ENCODE data around the gene PFDN1. TPM values are rescaled to one million over a fixed set of nuclear protein-coding genes. Genes with fewer than 3 reads are reported as not detected.

PFDN1 gene
- total RNA-seq (2014; rRNA removed) (91.9 and 125 TPM in 2 replicates), Bru-seq, nascent RNA (percentile 88 among the genes with signal in this experiment), BruChase-seq, experiment 1, labeled RNA remaining after a 6-hour chase (percentile 84 among the genes with signal in this experiment), BruChase-seq, experiment 2, labeled RNA remaining after a 2-hour chase (percentile 75 among the genes with signal in this experiment)
- long read RNA-seq, transcript PFDN1-201 (4 exons, 1,352 nt), result major isoform, 74 of 110 reads
- long read RNA-seq, transcript PFDN1-202 (3 exons, 787 nt), result minor isoform, 11 of 110 reads
- long read RNA-seq, transcript PFDN1-203 (3 exons, 1,091 nt), result minor isoform, 9 of 110 reads
- long read RNA-seq, partial matches to known transcripts, result 6 of 110 reads
- long read RNA-seq, other reads (novel, unspliced or antisense), result 10 of 110 reads

GRCh38 chr5:140302786-140303639 is at the start of gene PFDN1:
PFDN1 (minus strand) TSS chr5:140303101; CDS start chr5:140303073, 28 bp downstream.
- Histone ChIP-seq H3K9me2 (replicated peaks; ENCODE audit: low read length) (no peaks in the 10 kb centered on the region), H3K36me3 (ENCODE audit: low read depth, low read length) (peaks cover 7% of the 10 kb centered on the region; the same call in 1 of the 2 replicates), H3K4me3 (ENCODE audit: low read length) (peak within 1 kb of the TSS; percentile 92), H3F3A (ENCODE audit: low read length, unreplicated experiment) (no peaks in the 10 kb centered on the region), H3K9me3 (ENCODE audit: low read length) (no peaks in the 10 kb centered on the region), H3K27ac (ENCODE audit: low read length) (peak within 1 kb of the TSS; percentile 73), H4K20me1 (ENCODE audit: low read length) (no peaks in the 10 kb centered on the region), H3K79me2 (ENCODE audit: low read length) (peaks cover 44% of the 10 kb centered on the region), H2AFZ (ENCODE audit: low read length) (peak within 1 kb of the TSS; percentile 87), H3K9ac (ENCODE audit: low read length) (peak within 1 kb of the TSS; percentile 93), H3K4me1 (ENCODE audit: insufficient read depth, low read length) (peaks cover 38% of the 10 kb centered on the region), H3K27me3 (ENCODE audit: low read length) (no peaks in the 10 kb centered on the region), H3K4me2 (ENCODE audit: low read length) (peak within 1 kb of the TSS; percentile 89)
- intact Hi-C loops (cut with micrococcal nuclease), result loop anchor here (2.0 kb wide), 1 partner anchor 42 kb away; no protein-coding TSS in a partner anchor
- ChIA-PET POLR2A (ENCODE audit: unreplicated experiment) (interaction anchor here (0.5 kb wide), 2 partner anchors 10 to 44 kb away, joined by 3 to 6 read pairs; partner anchors contain the start of gene HBEGF), CTCF (interaction anchor here (0.6 kb wide), 1 partner anchor 44 kb away, joined by 3 read pairs; no protein-coding TSS in a partner anchor)
- TSS peak; percentile 97 for BruUV-seq (replicated peaks)
- ATAC-seq (peak; percentile 93), DNase-seq (peak; percentile 96)
- TF ChIP-seq CTCF (conservative IDR thresholded peaks at IDR 0.05; ENCODE audit: low read depth, low read length) (no peak), EZH2 (IDR thresholded peaks at IDR 0.05; ENCODE audit: low read length, unreplicated experiment) (no peak), EZH2phosphoT487 (IDR thresholded peaks at IDR 0.05; ENCODE audit: borderline replicate concordance, low read length) (no peak)

GRCh38 chr5:140351609-140352334 is 48.9 kb upstream of the PFDN1 start:
- TF ChIP-seq EZH2phosphoT487 (IDR thresholded peaks at IDR 0.05; ENCODE audit: borderline replicate concordance, low read length) (no peak), CTCF (conservative IDR thresholded peaks at IDR 0.05; ENCODE audit: low read depth, low read length) (peak; percentile 93)
- Histone ChIP-seq H3F3A (ENCODE audit: low read length, unreplicated experiment) (no peaks in the 10 kb centered on the region), H3K9me3 (ENCODE audit: low read length) (no peaks in the 10 kb centered on the region), H3K4me1 (ENCODE audit: insufficient read depth, low read length) (peaks cover 30% of the 10 kb centered on the region), H3K79me2 (ENCODE audit: low read length) (0 out of 2 replicates have a peak, but pooled peaks cover 3% of the 10 kb centered on the region), H3K36me3 (ENCODE audit: low read depth, low read length) (no peaks in the 10 kb centered on the region), H2AFZ (ENCODE audit: low read length) (no peak overlapping the region), H3K9ac (ENCODE audit: low read length) (no peak overlapping the region), H4K20me1 (ENCODE audit: low read length) (no peaks in the 10 kb centered on the region), H3K4me3 (ENCODE audit: low read length) (no peak overlapping the region), H3K27ac (ENCODE audit: low read length) (no peak overlapping the region), H3K4me2 (ENCODE audit: low read length) (peak overlapping the region; percentile 42; the same call in 1 of the 2 replicates), H3K9me2 (replicated peaks; ENCODE audit: low read length) (no peaks in the 10 kb centered on the region), H3K27me3 (ENCODE audit: low read length) (no peaks in the 10 kb centered on the region)
- POLR2A ChIA-PET (ENCODE audit: unreplicated experiment), result interaction anchor here (0.7 kb wide), 1 partner anchor 196 kb away, joined by 3 read pairs; no protein-coding TSS in a partner anchor
- intact Hi-C loops (cut with micrococcal nuclease), result loop anchor here (1.0 kb wide), 3 partner anchors 90 to 111 kb away; no protein-coding TSS in a partner anchor
- DNase-seq (peak; percentile 94), ATAC-seq (peak; percentile 59)
- no TSS peak for BruUV-seq (replicated peaks)
- CTCF ChIA-PET, result interaction anchor here (0.6 to 1.2 kb wide), 9 partner anchors 12 to 276 kb away, joined by 3 to 13 read pairs (median 3); no protein-coding TSS in a partner anchor
